H1 (cell line): ENCODE data around the gene ITGB5. TPM values are rescaled to one million over a fixed set of nuclear protein-coding genes. Genes with fewer than 3 reads are reported as not detected.

Source experiments
- CTCF ChIA-PET: fragments of 300-600 bp; sonication (Branson Sonifier 250); formaldehyde crosslinking; loops from one replicate; lab custom pipeline; 2021; ENCODE audit not compliant: partially characterized antibody; lab: Charles Lee
- POLR2A ChIA-PET: fragments of 300-600 bp; sonication (Branson Sonifier 250); formaldehyde crosslinking; loops from one replicate; lab custom pipeline; 2021; ENCODE audit warnings: inconsistent platforms; ENCODE audit not compliant: partially characterized antibody; lab: Charles Lee
- DNase-seq, 2 experiments: peaks; one replicate each; pipeline versions ENCODE4 v3.0.0 to v3.0.0-alpha.2; 2010 to 2022; ENCODE audit warnings: low spot score in 2 of 2, low read depth in 1 of 2, mixed read lengths in 1 of 2
- FAIRE-seq: peaks from 2 replicates; lab custom pipeline; 2011; peaks lifted over from hg19 to GRCh38; lab: Jason Lieb, UNC
- H2AFZ ChIP-seq: 2 replicates; pipeline ENCODE4 v1.8.1; 2012; ENCODE audit warnings: low read length, inconsistent platforms
- H2AK5ac ChIP-seq: 2 replicates; pipeline ENCODE4 v1.6.1; 2013; ENCODE audit warnings: low read depth, low read length
- H2BK120ac ChIP-seq: replicated peaks from 2 replicates; pipeline ENCODE3; 2013; ENCODE audit warnings: low read depth, low read length, inconsistent platforms
- H2BK12ac ChIP-seq: 2 replicates; pipeline ENCODE4 v1.6.1; 2013; ENCODE audit warnings: low read depth, low read length
- H2BK15ac ChIP-seq: 2 replicates; pipeline ENCODE4 v1.6.1; 2013; ENCODE audit warnings: low read length
- H2BK20ac ChIP-seq: 2 replicates; pipeline ENCODE4 v1.6.1; 2013; ENCODE audit warnings: low read length
- H2BK5ac ChIP-seq: 2 replicates; pipeline ENCODE4 v1.6.1; 2013; ENCODE audit warnings: low read depth, low read length
- H3K14ac ChIP-seq: 2 replicates; pipeline ENCODE4 v1.6.1; 2013; ENCODE audit warnings: inconsistent platforms; ENCODE audit not compliant: insufficient read length
- H3K18ac ChIP-seq: 2 replicates; pipeline ENCODE4 v1.6.1; 2013; ENCODE audit warnings: low read length; ENCODE audit errors: extremely low read depth
- H3K23ac ChIP-seq: 2 replicates; pipeline ENCODE4 v1.6.1; 2013; ENCODE audit warnings: inconsistent platforms; ENCODE audit not compliant: insufficient read length
- H3K23me2 ChIP-seq: 2 replicates; pipeline ENCODE4 v1.6.1; 2013; ENCODE audit warnings: low read depth, low read length
- H3K27ac ChIP-seq: 2 replicates; pipeline ENCODE4 v1.6.1; 2011; ENCODE audit warnings: low read depth, low read length, inconsistent platforms
- H3K27me3 ChIP-seq, 4 experiments: replicated peaks in 1 of 4; 1 replicate in 1 of 4; 2 replicates in 3 of 4; pipeline versions ENCODE4 v1.6.1 to v1.8.1; 2011 to 2013; ENCODE audit warnings: low read length in 3 of 4, mild to moderate bottlenecking in 3 of 4, inconsistent platforms in 2 of 4, mixed read lengths in 2 of 4, moderate library complexity in 1 of 4; ENCODE audit not compliant: control insufficient read depth in 3 of 4, insufficient read depth in 3 of 4; ENCODE audit errors: extremely low read depth in 1 of 4
- H3K36me3 ChIP-seq, 4 experiments: 2 replicates each; pipeline versions ENCODE4 v1.6.1 to v1.8.1; 2011 to 2013; ENCODE audit warnings: mild to moderate bottlenecking in 4 of 4, low read length in 3 of 4, moderate library complexity in 2 of 4, control low read depth in 1 of 4, inconsistent platforms in 1 of 4; ENCODE audit not compliant: insufficient read depth in 4 of 4, control insufficient read depth in 2 of 4
- H3K4ac ChIP-seq: replicated peaks from 2 replicates; pipeline ENCODE3; 2013; ENCODE audit warnings: low read length, low read depth, mixed read lengths, inconsistent platforms; ENCODE audit not compliant: insufficient read length
- H3K4me1 ChIP-seq, 4 experiments: replicated peaks in 1 of 4; 1 replicate in 1 of 4; 2 replicates in 3 of 4; pipeline versions ENCODE4 v1.6.1 to v1.8.1; 2011 to 2013; ENCODE audit warnings: low read length in 3 of 4, inconsistent platforms in 2 of 4, mixed read lengths in 1 of 4; ENCODE audit not compliant: insufficient read depth in 4 of 4, control insufficient read depth in 3 of 4
- H3K4me2 ChIP-seq, 2 experiments: 2 replicates each; pipeline versions ENCODE4 v1.6.1 to v1.8.1; 2011 to 2013; ENCODE audit warnings: low read depth in 2 of 2, low read length in 2 of 2, control low read depth in 1 of 2, inconsistent platforms in 1 of 2, mild to moderate bottlenecking in 1 of 2; ENCODE audit not compliant: insufficient read depth in 1 of 2
- H3K4me3 ChIP-seq, 4 experiments: fragments of 200-600, 300-600 bp in 1 of 4; sonication (generic), shearing (Covaris generic), sonication (Bioruptor Twin) in 1 of 4; 2 replicates each; pipeline versions ENCODE4 v1.5.1 to v1.8.1; 2011 to 2016; ENCODE audit warnings: low read length in 4 of 4, low read depth in 3 of 4, control low read depth in 2 of 4, inconsistent platforms in 2 of 4, mild to moderate bottlenecking in 2 of 4, mixed read lengths in 1 of 4, moderate library complexity in 1 of 4; ENCODE audit not compliant: insufficient read depth in 2 of 4; ENCODE audit errors: extremely low read depth in 1 of 4
- H3K56ac ChIP-seq: replicated peaks from 2 replicates; pipeline ENCODE3; 2013; ENCODE audit warnings: low read depth, mild to moderate bottlenecking, mixed read lengths, low read length, inconsistent platforms; ENCODE audit not compliant: insufficient read length
- H3K79me1 ChIP-seq: 2 replicates; pipeline ENCODE4 v1.6.1; 2013; ENCODE audit warnings: low read depth, low read length, control low read depth
- H3K79me2 ChIP-seq, 2 experiments: 2 replicates each; pipeline versions ENCODE4 v1.6.1 to v1.8.1; 2012 to 2013; ENCODE audit warnings: low read length in 2 of 2, mild to moderate bottlenecking in 2 of 2, inconsistent platforms in 1 of 2; ENCODE audit not compliant: insufficient read depth in 2 of 2, control insufficient read depth in 1 of 2
- H3K9ac ChIP-seq, 4 experiments: replicated peaks in 1 of 4; 1 replicate in 1 of 4; 2 replicates in 3 of 4; pipeline versions ENCODE4 v1.6.1 to v1.8.1; 2011 to 2013; ENCODE audit warnings: low read depth in 3 of 4, low read length in 3 of 4, control low read depth in 2 of 4, mild to moderate bottlenecking in 2 of 4, moderate library complexity in 2 of 4, inconsistent platforms in 1 of 4; ENCODE audit errors: extremely low read depth in 1 of 4
- H3K9me3 ChIP-seq, 2 experiments: 2 replicates each; pipeline versions ENCODE4 v1.6.1 to v1.8.1; 2012 to 2013; ENCODE audit warnings: mild to moderate bottlenecking in 2 of 2, moderate library complexity in 2 of 2, control low read depth in 1 of 2, inconsistent platforms in 1 of 2, low read depth in 1 of 2, low read length in 1 of 2, mixed read lengths in 1 of 2; ENCODE audit not compliant: insufficient read depth in 2 of 2
- H4K20me1 ChIP-seq, 2 experiments: replicated peaks in 1 of 2; 2 replicates each; pipeline versions ENCODE3 to v1.8.1; 2011 to 2013; ENCODE audit warnings: inconsistent platforms in 2 of 2, low read length in 2 of 2, mild to moderate bottlenecking in 1 of 2; ENCODE audit not compliant: insufficient read depth in 2 of 2, control insufficient read depth in 1 of 2
- H4K5ac ChIP-seq: 2 replicates; pipeline ENCODE4 v1.6.1; 2013; ENCODE audit warnings: low read length, low read depth, mixed read lengths, inconsistent platforms; ENCODE audit not compliant: insufficient read length
- H4K8ac ChIP-seq: 2 replicates; pipeline ENCODE4 v1.8.0; 2013; ENCODE audit warnings: mild to moderate bottlenecking, moderate library complexity, low read length, inconsistent platforms; ENCODE audit not compliant: insufficient read depth; ENCODE audit errors: extremely low read depth
- H4K91ac ChIP-seq: replicated peaks from 2 replicates; pipeline ENCODE3; 2013; ENCODE audit warnings: low read length, mixed read lengths, inconsistent platforms; ENCODE audit not compliant: insufficient read length
- ASH2L ChIP-seq: fragments of 200-600, 300-600 bp; sonication (generic); IDR thresholded peaks from one replicate; pipeline ENCODE4 v1.7.1; 2017; ENCODE audit warnings: low read length
- BCL11A ChIP-seq, 2 experiments: IDR thresholded peaks; one replicate each; pipeline ENCODE4 v1.6.1; 2011; ENCODE audit warnings: low read depth in 2 of 2, low read length in 2 of 2, mild to moderate bottlenecking in 2 of 2
- BRCA1 ChIP-seq: IDR thresholded peaks from 2 replicates; pipeline ENCODE4 v1.6.1; 2012; ENCODE audit warnings: low read depth, low read length, improper control_type of control experiment
- JUND ChIP-seq: IDR thresholded peaks from 2 replicates; pipeline ENCODE4 v1.6.1; 2011; ENCODE audit warnings: mild to moderate bottlenecking, improper control_type of control experiment, low read length
- MAFK ChIP-seq: IDR thresholded peaks from 2 replicates; pipeline ENCODE4 v1.6.1; 2012; ENCODE audit warnings: low read depth, mild to moderate bottlenecking, improper control_type of control experiment, low read length
- NANOG ChIP-seq: IDR thresholded peaks from 2 replicates; pipeline ENCODE4 v1.6.1; 2011; ENCODE audit warnings: low read length, low read depth, mild to moderate bottlenecking, inconsistent platforms; ENCODE audit not compliant: insufficient read depth, poor library complexity, severe bottlenecking
- RNF2 ChIP-seq: fragments of 200-900, 300-1000 bp; sonication (generic); IDR thresholded peaks from 2 replicates; pipeline ENCODE4 v1.7.1; 2016; ENCODE audit warnings: borderline replicate concordance, low read depth, mild to moderate bottlenecking, antibody characterized with exemption, low read length; ENCODE audit not compliant: poor library complexity, severe bottlenecking; ENCODE audit errors: missing control alignments
- SIN3A ChIP-seq, 2 experiments: IDR thresholded peaks in 1 of 2; conservative IDR thresholded peaks in 1 of 2; 2 replicates each; pipeline ENCODE4 v1.6.1; 2011 to 2012; ENCODE audit warnings: low read length in 2 of 2, improper control_type of control experiment in 1 of 2, low read depth in 1 of 2, mild to moderate bottlenecking in 1 of 2
- ZNF274 ChIP-seq: IDR thresholded peaks from 2 replicates; pipeline ENCODE4 v1.7.0; 2012; ENCODE audit warnings: low read length, borderline replicate concordance; ENCODE audit errors: extremely low read depth
- WGBS, 2 experiments: shearing (Covaris generic) in 1 of 2; methylation state at CpG; one replicate each; pipeline versions ENCODE4 v1.1.6 to v1.1.7; 2013 to 2015; ENCODE audit warnings: low lambda C conversion rate in 2 of 2, mixed read lengths in 2 of 2, inconsistent platforms in 1 of 2, low coverage in 1 of 2, missing lambda C conversion rate in 1 of 2; ENCODE audit not compliant: insufficient replicate concordance in 2 of 2, insufficient coverage in 1 of 2, insufficient read length in 1 of 2; ENCODE audit errors: extremely low coverage in 1 of 2, missing lambda C conversion rate in 1 of 2; 5-methylcytosine and 5-hydroxymethylcytosine counted together
- polyA plus RNA-seq, 7 experiments: library from polyadenylated mRNA; depleted of rRNA in 3 of 7; stranded (reverse) in 5 of 7; unstranded in 2 of 7; fragments of >200 nt in 5 of 7; fragments of 200-250 nt in 2 of 7; gene quantifications; 1 replicate in 5 of 7; 2 replicates in 1 of 7; 4 replicates in 1 of 7; pipeline versions ENCODE4 v1.2.1 to v1.2.3, GENCODE V29; 2011 to 2013; ENCODE audit warnings: missing spikeins in 2 of 7, mixed read lengths in 2 of 7
- total RNA-seq: library from RNA; stranded (reverse); fragmentation: NEBNext Ultra II Directional; extraction: Animal tissue kit (Norgen Biotek cat#: 25700); gene quantifications from 2 replicates; pipeline ENCODE4 v1.2.1, GENCODE V29; 2021
- TF ChIP-seq, protein P1 (sequence below): IDR thresholded peaks from 2 replicates; pipeline ENCODE4 v1.6.1; 2012; ENCODE audit warnings: inconsistent platforms
- TF ChIP-seq, protein P2 (sequence below): IDR thresholded peaks from 2 replicates; pipeline ENCODE4 v1.6.1; 2012; ENCODE audit warnings: low read length, inconsistent platforms

The ITGB5 gene
- total and polyA plus RNA-seq, 2 of the 8 experiments (the other 6 are each of a cell fraction or from before 2014, with no cell fraction given) = 101 to 268 TPM

DNA sequence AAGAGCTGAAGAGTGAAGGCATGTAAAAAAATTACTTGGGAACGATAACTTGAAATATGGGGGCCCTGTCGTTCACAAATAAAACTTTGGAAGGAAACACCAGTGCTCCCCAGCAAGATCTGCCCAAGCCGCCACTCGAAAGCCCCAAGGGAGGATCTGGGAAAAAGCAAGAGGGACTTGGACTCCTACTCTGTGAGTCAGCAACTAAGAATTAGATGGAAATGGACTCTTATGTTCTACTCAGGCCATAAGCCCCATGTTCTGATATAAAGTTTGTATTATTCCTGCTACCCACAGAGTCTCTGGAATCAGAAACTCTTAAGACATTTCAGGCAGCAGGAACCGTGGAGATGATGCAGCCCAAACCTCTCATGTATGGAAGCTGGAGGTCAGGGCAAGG is 75.7 kb downstream of the ITGB5 start:
- 91% methylated on average over 5 of the region's 5 CpGs; no CpG with 5 or more reads in 1 of the 2 experiments for WGBS, 2 experiments
- no peak overlapping the region for H4K5ac ChIP-seq
- H3K9me3 ChIP-seq = no peaks in the 10 kb centered on the region
- no peak overlapping the region for H3K4ac ChIP-seq
- H3K4me1 ChIP-seq = no peaks in the 10 kb centered on the region; a peak in 1 of 7 replicates
- H3K27ac ChIP-seq = no peak overlapping the region
- peaks cover 0 to 8% (median 2%) of the 10 kb centered on the region in 4 experiments; a peak in 6 of 8 replicates for H3K36me3 ChIP-seq
- no peak overlapping the region for H2AFZ ChIP-seq
- DNase-seq (no peak), FAIRE-seq (no peak)
- no peak overlapping the region for H2BK20ac ChIP-seq
- H3K18ac ChIP-seq = no peak overlapping the region
- no peaks in the 10 kb centered on the region for H3K27me3 ChIP-seq
- H3K9ac ChIP-seq = no peak overlapping the region
- H2BK120ac ChIP-seq = no peak overlapping the region
- H3K79me1 ChIP-seq = peaks cover 4% of the 10 kb centered on the region; the same call in 1 of the 2 replicates
- no peak overlapping the region for H3K23ac ChIP-seq
- H2AK5ac ChIP-seq = no peak overlapping the region
- no peak overlapping the region for H3K56ac ChIP-seq
- no peak overlapping the region for H2BK5ac ChIP-seq
- H4K91ac ChIP-seq = no peak overlapping the region
- H4K20me1 ChIP-seq = peaks cover 2 to 5% of the 10 kb centered on the region in 2 experiments
- CTCF ChIA-PET = interaction anchor here (0.6 to 2.7 kb wide), 6 partner anchors 12 to 90 kb away, joined by 3 to 14 read pairs (median 8); no protein-coding TSS in a partner anchor
- H3K14ac ChIP-seq = no peak overlapping the region
- H3K79me2 ChIP-seq = no peaks in the 10 kb centered on the region
- H2BK12ac ChIP-seq = no peak overlapping the region
- no peak overlapping the region for H4K8ac ChIP-seq
- H3K23me2 ChIP-seq = no peaks in the 10 kb centered on the region
- no peak overlapping the region for H3K4me2 ChIP-seq
- POLR2A ChIA-PET = interaction anchor here (1.5 kb wide), 1 partner anchor 31 kb away, joined by 3 read pairs; no protein-coding TSS in a partner anchor
- H2BK15ac ChIP-seq = no peak overlapping the region
- no peak overlapping the region for H3K4me3 ChIP-seq
- no peak for TF ChIP-seq ZNF274
- TF ChIP-seq NANOG = no peak
- no peak for TF ChIP-seq SIN3A (conservative IDR thresholded peaks at IDR 0.05 in 1 of 2, IDR thresholded peaks at IDR 0.05 in 1 of 2; ENCODE audit: low read depth in 1 of 2, low read length in 2 of 2)
- TF ChIP-seq ASH2L = no peak
- TF ChIP-seq MAFK = no peak
- TF ChIP-seq BRCA1 = no peak
- no peak for TF ChIP-seq BCL11A (IDR thresholded peaks at IDR 0.05; ENCODE audit: low read depth in 2 of 2, low read length in 2 of 2)
- TF ChIP-seq, protein P1, sequence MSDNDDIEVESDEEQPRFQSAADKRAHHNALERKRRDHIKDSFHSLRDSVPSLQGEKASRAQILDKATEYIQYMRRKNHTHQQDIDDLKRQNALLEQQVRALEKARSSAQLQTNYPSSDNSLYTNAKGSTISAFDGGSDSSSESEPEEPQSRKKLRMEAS = no peak
- no peak for TF ChIP-seq JUND
- TF ChIP-seq RNF2 = no peak
- TF ChIP-seq, protein P2, sequence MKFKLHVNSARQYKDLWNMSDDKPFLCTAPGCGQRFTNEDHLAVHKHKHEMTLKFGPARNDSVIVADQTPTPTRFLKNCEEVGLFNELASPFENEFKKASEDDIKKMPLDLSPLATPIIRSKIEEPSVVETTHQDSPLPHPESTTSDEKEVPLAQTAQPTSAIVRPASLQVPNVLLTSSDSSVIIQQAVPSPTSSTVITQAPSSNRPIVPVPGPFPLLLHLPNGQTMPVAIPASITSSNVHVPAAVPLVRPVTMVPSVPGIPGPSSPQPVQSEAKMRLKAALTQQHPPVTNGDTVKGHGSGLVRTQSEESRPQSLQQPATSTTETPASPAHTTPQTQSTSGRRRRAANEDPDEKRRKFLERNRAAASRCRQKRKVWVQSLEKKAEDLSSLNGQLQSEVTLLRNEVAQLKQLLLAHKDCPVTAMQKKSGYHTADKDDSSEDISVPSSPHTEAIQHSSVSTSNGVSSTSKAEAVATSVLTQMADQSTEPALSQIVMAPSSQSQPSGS = no peak
